IMR-90 (cell line): ENCODE data around the gene MYOCD. TPM values are rescaled to one million over a fixed set of nuclear protein-coding genes. Genes with fewer than 3 reads are reported as not detected.

ENCODE experiments used
- ATAC-seq: fragments of 200-7000 bp; cut with Tn5 transposase; 2 replicates; pipeline ENCODE4 v1.9.1; 2020; ENCODE audit warnings: low read depth, mild to moderate bottlenecking, moderate library complexity
- BruUV-seq: library from RNA; stranded (reverse); fragments of 400-500 nt; replicated peaks from 2 replicates; lab custom pipeline; 2021; lab: Mats Ljungman, UMichigan
- CTCF ChIA-PET: fragments of 300-600 bp; formaldehyde crosslinking; extraction: SDS; loops from one replicate; lab custom pipeline; 2021; ENCODE audit warnings: antibody characterized with exemption; lab: Yijun Ruan, JAX
- POLR2A ChIA-PET: fragments of 300-600 bp; sonication (Branson Sonifier 250); formaldehyde crosslinking; loops from one replicate; lab custom pipeline; 2022; ENCODE audit warnings: antibody characterized with exemption; ENCODE audit not compliant: unreplicated experiment; lab: Charles Lee
- DNase-seq: peaks from one replicate; pipeline ENCODE4 v3.0.0; 2013
- H2AFZ ChIP-seq: replicated peaks from 2 replicates; pipeline ENCODE3; 2013; ENCODE audit warnings: low read length, mild to moderate bottlenecking; ENCODE audit not compliant: poor library complexity
- H2AK5ac ChIP-seq: 2 replicates; pipeline ENCODE4 v1.6.1; 2013; ENCODE audit warnings: low read depth, low read length, inconsistent platforms
- H2AK9ac ChIP-seq: replicated peaks from 2 replicates; pipeline ENCODE3; 2013; ENCODE audit warnings: mild to moderate bottlenecking, low read depth, low read length, moderate library complexity; ENCODE audit not compliant: poor library complexity
- H2BK120ac ChIP-seq: 2 replicates; pipeline ENCODE4 v1.6.1; 2013; ENCODE audit warnings: low read depth, low read length, inconsistent platforms
- H2BK15ac ChIP-seq: 3 replicates; pipeline ENCODE4 v1.6.1; 2013; ENCODE audit warnings: low read depth, low read length, inconsistent platforms
- H2BK20ac ChIP-seq: 2 replicates; pipeline ENCODE4 v1.6.1; 2013; ENCODE audit warnings: low read depth, mild to moderate bottlenecking, inconsistent platforms, low read length, moderate library complexity
- H2BK5ac ChIP-seq: 2 replicates; pipeline ENCODE4 v1.6.1; 2013; ENCODE audit warnings: mild to moderate bottlenecking, low read depth, low read length, inconsistent platforms; ENCODE audit not compliant: poor library complexity, severe bottlenecking
- H3K14ac ChIP-seq: replicated peaks from 2 replicates; pipeline ENCODE4 v1.6.1; 2013; ENCODE audit warnings: low read depth, low read length, inconsistent platforms
- H3K18ac ChIP-seq: 2 replicates; pipeline ENCODE4 v1.6.1; 2013; ENCODE audit warnings: low read depth, low read length, control low read depth
- H3K23ac ChIP-seq: 2 replicates; pipeline ENCODE4 v1.6.1; 2013; ENCODE audit warnings: low read depth, low read length, inconsistent platforms
- H3K27ac ChIP-seq: 2 replicates; pipeline ENCODE4 v1.5.1; 2013; ENCODE audit warnings: mild to moderate bottlenecking, control low read depth, low read length; ENCODE audit not compliant: insufficient read depth
- H3K27me3 ChIP-seq: 2 replicates; pipeline ENCODE4 v1.6.1; 2013; ENCODE audit warnings: low read length; ENCODE audit not compliant: control insufficient read depth, insufficient read depth
- H3K36me3 ChIP-seq: 2 replicates; pipeline ENCODE4 v1.6.1; 2013; ENCODE audit warnings: low read length, mixed read lengths; ENCODE audit not compliant: control insufficient read depth, insufficient read depth
- H3K4ac ChIP-seq: 2 replicates; pipeline ENCODE4 v1.6.1; 2013; ENCODE audit warnings: low read depth, low read length, inconsistent platforms
- H3K4me1 ChIP-seq: 2 replicates; pipeline ENCODE4 v1.6.1; 2013; ENCODE audit warnings: low read length, mixed read lengths; ENCODE audit not compliant: control insufficient read depth, insufficient read depth
- H3K4me2 ChIP-seq: 2 replicates; pipeline ENCODE4 v1.6.1; 2013; ENCODE audit warnings: low read depth, mild to moderate bottlenecking, control low read depth, low read length, moderate library complexity
- H3K4me3 ChIP-seq: 2 replicates; pipeline ENCODE4 v1.5.1; 2013; ENCODE audit warnings: low read depth, mild to moderate bottlenecking, control low read depth, low read length, moderate library complexity; ENCODE audit not compliant: insufficient read depth
- H3K56ac ChIP-seq: 2 replicates; pipeline ENCODE4 v1.6.1; 2013; ENCODE audit warnings: low read length, inconsistent platforms; ENCODE audit not compliant: insufficient read depth; ENCODE audit errors: extremely low read depth
- H3K79me1 ChIP-seq, 2 experiments: 2 replicates each; pipeline ENCODE4 v1.6.1; 2013; ENCODE audit warnings: low read length in 2 of 2, inconsistent platforms in 1 of 2, low read depth in 1 of 2
- H3K9ac ChIP-seq: 2 replicates; pipeline ENCODE4 v1.6.1; 2013; ENCODE audit warnings: low read depth, low read length, control low read depth
- H3K9me1 ChIP-seq: 2 replicates; pipeline ENCODE4 v1.6.1; 2013; ENCODE audit warnings: low read length, inconsistent platforms; ENCODE audit not compliant: insufficient read depth
- H3K9me3 ChIP-seq: 2 replicates; pipeline ENCODE4 v1.6.1; 2013; ENCODE audit warnings: low read length; ENCODE audit not compliant: control insufficient read depth, insufficient read depth
- H4K20me1 ChIP-seq: 2 replicates; pipeline ENCODE4 v1.6.1; 2013; ENCODE audit warnings: low read length, inconsistent platforms; ENCODE audit not compliant: insufficient read depth
- H4K5ac ChIP-seq: 2 replicates; pipeline ENCODE4 v1.6.1; 2013; ENCODE audit warnings: mild to moderate bottlenecking, low read depth, low read length, control low read depth
- H4K8ac ChIP-seq, 2 experiments: 2 replicates each; pipeline ENCODE4 v1.6.1; 2013; ENCODE audit warnings: low read depth in 2 of 2, low read length in 2 of 2, control low read depth in 1 of 2, inconsistent platforms in 1 of 2
- H4K91ac ChIP-seq: 2 replicates; pipeline ENCODE4 v1.6.1; 2013; ENCODE audit warnings: low read depth, low read length, inconsistent platforms; ENCODE audit not compliant: insufficient read depth
- BHLHE40 ChIP-seq: fragments of 150-350 bp; IDR thresholded peaks from 2 replicates; pipeline ENCODE4 v1.6.1; 2016; ENCODE audit warnings: mild to moderate bottlenecking, low read depth, low read length
- CEBPB ChIP-seq: IDR thresholded peaks from 2 replicates; pipeline ENCODE4 v1.6.1; 2012; ENCODE audit warnings: low read depth, low read length, improper control_type of control experiment
- MAZ ChIP-seq: IDR thresholded peaks from 2 replicates; pipeline ENCODE4 v1.6.1; 2012; ENCODE audit warnings: low read depth, mild to moderate bottlenecking, low read length, improper control_type of control experiment, moderate library complexity, borderline replicate concordance
- WGBS, 2 experiments: methylation state at CpG; one replicate each; pipeline versions ENCODE4 v1.1.5 to v1.1.7; 2013; ENCODE audit warnings: missing lambda C conversion rate in 2 of 2; ENCODE audit not compliant: insufficient read length in 1 of 2; ENCODE audit errors: extremely low coverage in 2 of 2; 5-methylcytosine and 5-hydroxymethylcytosine counted together
- dilution Hi-C: fragments of 300-500 bp; cut with HindIII; formaldehyde crosslinking; loops from one replicate; pipeline ENCODE4 v1.14.3; 2018; ENCODE audit warnings: low sequenced_read_pairs; ENCODE audit not compliant: unreplicated experiment
- in situ Hi-C: fragments of 300-500 bp; cut with MboI; formaldehyde crosslinking; loops from 3 replicates; pipeline ENCODE4 v1.14.3; 2019; ENCODE audit warnings: low sequenced_read_pairs, inconsistent platforms, mixed read lengths
- intact Hi-C: fragments of 100-400 bp; cut with micrococcal nuclease; formaldehyde crosslinking; loops from 2 replicates; pipeline ENCODE4 v1.10.0; 2022
- polyA plus RNA-seq, 3 experiments: library from polyadenylated mRNA; depleted of rRNA; stranded (reverse); fragments of >200 nt; gene quantifications; 2 replicates each; pipeline ENCODE4 v1.2.3, GENCODE V29; 2012; ENCODE audit warnings: low replicate concordance in 1 of 3
- total RNA-seq: library from RNA; depleted of rRNA; stranded (reverse); fragments of >200 nt; gene quantifications from 2 replicates; pipeline ENCODE4 v1.2.3, GENCODE V29; 2012
- TF ChIP-seq, protein P1 (sequence below): conservative IDR thresholded peaks from 2 replicates; pipeline ENCODE4 v1.5.1; 2012; ENCODE audit warnings: mild to moderate bottlenecking, low read depth, low read length, improper control_type of control experiment
- TF ChIP-seq, protein P2 (sequence below): fragments of 150-350 bp; IDR thresholded peaks from 2 replicates; pipeline ENCODE4 v1.6.1; 2016; ENCODE audit warnings: low read depth, mild to moderate bottlenecking, low read length, moderate library complexity, borderline replicate concordance

The MYOCD gene
- total and polyA plus RNA-seq, 2 of the 4 experiments (the other 2 are of a cell fraction), result 10.6 to 20.1 TPM

DNA sequence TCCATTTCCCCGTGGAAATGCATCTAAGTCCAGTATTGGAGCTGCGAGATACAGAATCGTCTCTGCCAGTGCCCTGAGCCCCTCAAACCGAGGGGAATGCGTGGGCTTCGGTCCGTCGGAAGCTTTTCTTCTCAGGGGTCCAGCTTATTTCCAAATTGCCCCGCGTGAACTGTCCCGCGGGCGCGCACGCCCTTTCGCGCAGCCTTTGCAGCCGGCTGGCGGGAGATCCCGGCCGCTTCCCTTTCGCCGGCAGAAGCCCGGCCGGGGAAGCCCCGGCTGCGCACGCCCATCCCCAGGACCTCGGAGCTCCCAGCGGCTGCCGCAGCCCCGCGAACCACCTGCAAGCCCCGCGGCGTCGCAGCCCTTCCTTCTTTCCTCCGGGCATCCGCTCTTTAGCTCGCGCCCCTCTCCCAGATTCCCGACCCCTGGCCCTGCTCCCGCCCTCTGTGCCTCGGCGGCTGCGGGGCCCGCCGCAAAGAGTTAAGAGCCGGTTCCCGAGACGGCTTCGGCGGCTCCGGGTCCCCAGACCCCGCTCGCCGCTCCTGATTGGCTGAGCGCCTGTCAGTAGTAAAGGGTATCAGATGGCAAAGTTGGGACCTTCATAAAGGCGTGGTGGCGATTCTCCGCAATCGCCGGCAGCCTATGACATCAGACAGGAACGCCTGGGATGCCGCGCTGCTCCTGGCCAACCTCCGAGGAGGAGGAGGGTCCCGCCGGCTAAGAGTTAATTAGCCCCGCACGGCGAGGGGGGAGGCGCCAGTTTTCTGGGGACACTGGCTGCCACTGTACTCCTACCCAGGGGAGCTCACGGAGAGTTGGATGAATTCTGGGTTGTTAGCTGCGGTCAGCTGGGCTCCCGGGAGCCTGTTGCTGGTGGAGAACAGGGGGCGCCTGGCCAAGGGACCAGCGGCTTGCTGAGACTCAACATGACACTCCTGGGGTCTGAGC is at the start of gene MYOCD (continued):
- peak; percentile 7; the same call in 1 of the 2 replicates for TF ChIP-seq MAZ

DNA sequence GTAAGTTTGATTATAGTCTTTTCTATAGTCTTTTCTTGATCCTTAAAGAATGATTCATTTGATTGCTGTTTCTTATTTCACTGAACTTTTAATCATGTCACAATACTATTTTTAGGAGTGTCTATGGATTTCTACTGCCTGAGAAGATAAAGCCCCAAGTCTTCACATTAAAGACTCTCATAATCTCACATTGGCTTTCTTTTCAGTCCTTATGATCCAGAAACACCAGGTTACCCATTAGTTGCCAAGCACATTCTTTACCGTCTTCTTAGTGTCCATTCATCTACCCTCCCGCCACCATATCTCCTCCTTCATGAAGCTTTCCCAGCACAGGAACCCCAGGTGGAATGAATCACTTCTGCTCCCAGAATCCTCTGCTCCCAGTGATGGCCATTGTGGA is 49.5 kb upstream of the MYOCD start:
- peak overlapping the region; percentile 72 for H2BK120ac ChIP-seq
- peak overlapping the region; percentile 85 for H3K14ac ChIP-seq
- H2BK20ac ChIP-seq, result peak overlapping the region; percentile 91
- H3K56ac ChIP-seq, result 0 out of 2 replicates have a peak overlapping the region, but pooled peaks have one; percentile 25
- ChIA-PET CTCF (no interaction called here), POLR2A (no interaction called here)
- H4K5ac ChIP-seq, result peak overlapping the region; percentile 21; the same call in 1 of the 2 replicates
- no peaks in the 10 kb centered on the region for H3K9me3 ChIP-seq
- in situ Hi-C loops, result no loop called here
- no peak for DNase-seq
- H2AFZ ChIP-seq, result peak overlapping the region; percentile 46
- peak overlapping the region; percentile 89 for H2AK5ac ChIP-seq
- ATAC-seq, result no peak
- H4K8ac ChIP-seq, result peak overlapping the region; percentile 49 to 81
- H2AK9ac ChIP-seq, result peak overlapping the region; percentile 10
- BruUV-seq, result no TSS peak
- peak overlapping the region; percentile 95 for H2BK15ac ChIP-seq
- H3K27ac ChIP-seq, result no peak overlapping the region
- intact Hi-C loops, result no loop called here
- 0 out of 2 replicates have a peak, but pooled peaks cover 3% of the 10 kb centered on the region for H3K9me1 ChIP-seq
- TF ChIP-seq CEBPB, result no peak
- no peak for TF ChIP-seq BHLHE40
- TF ChIP-seq, protein P1, sequence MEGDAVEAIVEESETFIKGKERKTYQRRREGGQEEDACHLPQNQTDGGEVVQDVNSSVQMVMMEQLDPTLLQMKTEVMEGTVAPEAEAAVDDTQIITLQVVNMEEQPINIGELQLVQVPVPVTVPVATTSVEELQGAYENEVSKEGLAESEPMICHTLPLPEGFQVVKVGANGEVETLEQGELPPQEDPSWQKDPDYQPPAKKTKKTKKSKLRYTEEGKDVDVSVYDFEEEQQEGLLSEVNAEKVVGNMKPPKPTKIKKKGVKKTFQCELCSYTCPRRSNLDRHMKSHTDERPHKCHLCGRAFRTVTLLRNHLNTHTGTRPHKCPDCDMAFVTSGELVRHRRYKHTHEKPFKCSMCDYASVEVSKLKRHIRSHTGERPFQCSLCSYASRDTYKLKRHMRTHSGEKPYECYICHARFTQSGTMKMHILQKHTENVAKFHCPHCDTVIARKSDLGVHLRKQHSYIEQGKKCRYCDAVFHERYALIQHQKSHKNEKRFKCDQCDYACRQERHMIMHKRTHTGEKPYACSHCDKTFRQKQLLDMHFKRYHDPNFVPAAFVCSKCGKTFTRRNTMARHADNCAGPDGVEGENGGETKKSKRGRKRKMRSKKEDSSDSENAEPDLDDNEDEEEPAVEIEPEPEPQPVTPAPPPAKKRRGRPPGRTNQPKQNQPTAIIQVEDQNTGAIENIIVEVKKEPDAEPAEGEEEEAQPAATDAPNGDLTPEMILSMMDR, result no peak
- TF ChIP-seq, protein P2, sequence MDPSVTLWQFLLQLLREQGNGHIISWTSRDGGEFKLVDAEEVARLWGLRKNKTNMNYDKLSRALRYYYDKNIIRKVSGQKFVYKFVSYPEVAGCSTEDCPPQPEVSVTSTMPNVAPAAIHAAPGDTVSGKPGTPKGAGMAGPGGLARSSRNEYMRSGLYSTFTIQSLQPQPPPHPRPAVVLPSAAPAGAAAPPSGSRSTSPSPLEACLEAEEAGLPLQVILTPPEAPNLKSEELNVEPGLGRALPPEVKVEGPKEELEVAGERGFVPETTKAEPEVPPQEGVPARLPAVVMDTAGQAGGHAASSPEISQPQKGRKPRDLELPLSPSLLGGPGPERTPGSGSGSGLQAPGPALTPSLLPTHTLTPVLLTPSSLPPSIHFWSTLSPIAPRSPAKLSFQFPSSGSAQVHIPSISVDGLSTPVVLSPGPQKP, result no peak
- peaks cover 8% of the 10 kb centered on the region for H3K4me1 ChIP-seq
- dilution Hi-C loops, result no loop called here
- WGBS, 2 experiments, result no CpG with 5 or more reads among the region's 2 CpGs
- no peaks in the 10 kb centered on the region for H3K36me3 ChIP-seq
- peak overlapping the region; percentile 69; the same call in 1 of the 2 replicates for H3K18ac ChIP-seq
- H3K9ac ChIP-seq, result no peak overlapping the region
- H3K27me3 ChIP-seq, result no peaks in the 10 kb centered on the region
- H4K91ac ChIP-seq, result peak overlapping the region; percentile 90
- H3K4ac ChIP-seq, result peak overlapping the region; percentile 92
- peak overlapping the region; percentile 48; the same call in 1 of the 2 replicates for H3K23ac ChIP-seq
- H2BK5ac ChIP-seq, result peak overlapping the region; percentile 57
- H4K20me1 ChIP-seq, result no peaks in the 10 kb centered on the region
- no peaks in the 10 kb centered on the region for H3K79me1 ChIP-seq
- no peak overlapping the region for H3K4me2 ChIP-seq
- no peak overlapping the region for H3K4me3 ChIP-seq
